OCI-LY3 (cell line): ENCODE results near the gene MAPK13.

Experiments used
- H2AFZ ChIP-seq: fragments of 200-600, 300-600 bp; shearing (Covaris generic); 2 replicates; pipeline ENCODE4 v1.6.0; 2014; ENCODE audit warnings: antibody characterized with exemption, low read depth, low read length
- H3K27ac ChIP-seq: fragments of 200-600, 300-600 bp; sonication (generic); 2 replicates; pipeline ENCODE4 v1.5.1; 2014; ENCODE audit warnings: mild to moderate bottlenecking, low read length, moderate library complexity, mixed read lengths
- H3K27me3 ChIP-seq: fragments of 200-600, 300-600 bp; sonication (generic); 2 replicates; pipeline ENCODE4 v1.6.1; 2014; ENCODE audit warnings: low read depth, low read length, mixed read lengths
- H3K36me3 ChIP-seq: fragments of 200-600, 300-600 bp; sonication (generic); replicated peaks from 2 replicates; pipeline ENCODE3; 2014; ENCODE audit warnings: low read depth, low read length, mixed read lengths
- H3K4me1 ChIP-seq: fragments of 300-600, 200-600 bp; sonication (generic); 2 replicates; pipeline ENCODE4 v1.6.1; 2014; ENCODE audit warnings: low read length, mixed read lengths
- H3K4me2 ChIP-seq: fragments of 200-600, 300-600 bp; sonication (generic); 2 replicates; pipeline ENCODE4 v1.6.1; 2014; ENCODE audit warnings: low read length, mixed read lengths
- H3K4me3 ChIP-seq: fragments of 300-600, 200-600 bp; sonication (generic); 2 replicates; pipeline ENCODE4 v1.5.1; 2014; ENCODE audit warnings: antibody characterized with exemption, mild to moderate bottlenecking, low read length, moderate library complexity
- H3K79me2 ChIP-seq: fragments of 300-600, 200-600 bp; shearing (Covaris generic); 2 replicates; pipeline ENCODE4 v1.6.1; 2014; ENCODE audit warnings: mild to moderate bottlenecking, low read length, mixed read lengths
- H3K9ac ChIP-seq: fragments of 300-600, 200-600 bp; shearing (Covaris generic); 2 replicates; pipeline ENCODE4 v1.6.0; 2014; ENCODE audit warnings: mild to moderate bottlenecking, low read length, moderate library complexity
- H3K9me3 ChIP-seq: fragments of 200-600, 300-600 bp; shearing (Covaris generic); 2 replicates; pipeline ENCODE4 v1.6.1; 2014; ENCODE audit warnings: low read length, mixed read lengths; ENCODE audit not compliant: insufficient read depth
- H4K20me1 ChIP-seq: fragments of 200-600, 300-600 bp; sonication (generic); 2 replicates; pipeline ENCODE4 v1.6.1; 2016; ENCODE audit warnings: low read length, mixed read lengths; ENCODE audit not compliant: insufficient read depth
- CTCF ChIP-seq: fragments of 200-600, 300-600 bp; sonication (generic); IDR thresholded peaks from 2 replicates; pipeline ENCODE4 v1.5.1; 2014; ENCODE audit warnings: antibody characterized with exemption, low read length, low read depth
- EZH2phosphoT487 ChIP-seq: fragments of 200-600 bp; shearing (Covaris generic); IDR thresholded peaks from 2 replicates; pipeline ENCODE4 v1.6.1; 2018; ENCODE audit warnings: antibody characterized with exemption, mixed run types, low read depth

Gene MAPK13

GRCh38 chr6:36186199-36186598 lies 55.9 kb downstream of the MAPK13 start:
- no peaks in the 10 kb centered on the region for H3K4me1 ChIP-seq
- no peaks in the 10 kb centered on the region for H4K20me1 ChIP-seq
- no peak overlapping the region for H3K4me3 ChIP-seq
- H3K9ac ChIP-seq, result no peak overlapping the region
- no peak overlapping the region for H2AFZ ChIP-seq
- no peaks in the 10 kb centered on the region for H3K9me3 ChIP-seq
- no peaks in the 10 kb centered on the region for H3K36me3 ChIP-seq
- no peak overlapping the region for H3K27ac ChIP-seq
- H3K27me3 ChIP-seq, result peaks cover 5% of the 10 kb centered on the region; the same call in 1 of the 2 replicates
- H3K79me2 ChIP-seq, result no peaks in the 10 kb centered on the region
- TF ChIP-seq EZH2phosphoT487, result no peak
- TF ChIP-seq CTCF, result no peak
- H3K4me2 ChIP-seq, result no peak overlapping the region

- no peak overlapping the region for H3K9ac ChIP-seq
- no peaks in the 10 kb centered on the region for H4K20me1 ChIP-seq
- H3K9me3 ChIP-seq, result no peaks in the 10 kb centered on the region
- H3K4me1 ChIP-seq, result no peaks in the 10 kb centered on the region
- no peak for TF ChIP-seq CTCF
- TF ChIP-seq EZH2phosphoT487, result no peak
- H3K4me3 ChIP-seq, result no peak overlapping the region
- H3K27ac ChIP-seq, result no peak overlapping the region
- no peaks in the 10 kb centered on the region for H3K36me3 ChIP-seq
- no peak overlapping the region for H3K4me2 ChIP-seq
- no peak overlapping the region for H2AFZ ChIP-seq
- no peaks in the 10 kb centered on the region for H3K79me2 ChIP-seq
- H3K27me3 ChIP-seq, result peaks cover 5% of the 10 kb centered on the region; the same call in 1 of the 2 replicates
These were observed 57.1 kb downstream of the MAPK13 start for GRCh38 chr6:36187446-36187845.
